ENCODE data around the gene KDM4C.
"Not testable (repeated sequence)": the region's sequence is repeated elsewhere in the genome, so short reads cannot be mapped to it uniquely, and the experiment has no call there.

The KDM4C gene

GRCh38 chr9:6941501-6941900, 183.7 kb downstream of the KDM4C start:
- no peak for DNase-seq

GRCh38 chr9:6942406-6942805, 184.6 kb downstream of the KDM4C start:
- no peak for DNase-seq

GRCh38 chr9:6943293-6943692, 185.5 kb downstream of the KDM4C start:
- no peak for DNase-seq

GRCh38 chr9:6944093-6944551, 186.3 kb downstream of the KDM4C start:
- no peak for DNase-seq

GRCh38 chr9:6944896-6945295, 187.1 kb downstream of the KDM4C start:
- DNase-seq = peak; percentile 16

GRCh38 chr9:6945816-6946215, 188.0 kb downstream of the KDM4C start:
- DNase-seq = no peak

- no peak for DNase-seq
These were observed 188.9 kb downstream of the KDM4C start for GRCh38 chr9:6946583-6947166.

- not testable (repeated sequence) for DNase-seq
These were observed 191.1 kb downstream of the KDM4C start for GRCh38 chr9:6948921-6949320.

- peak; percentile 34 for DNase-seq
These were observed 197.6 kb downstream of the KDM4C start for GRCh38 chr9:6955251-6955921.

GRCh38 chr9:6956879-6957278, 199.1 kb downstream of the KDM4C start:
- no peak for DNase-seq

- no peak for DNase-seq
These were observed 201.7 kb downstream of the KDM4C start for GRCh38 chr9:6959270-6960000.

GRCh38 chr9:6960777-6961176, 203.0 kb downstream of the KDM4C start:
- DNase-seq = no peak

- DNase-seq = no peak
These were observed 204.2 kb downstream of the KDM4C start for GRCh38 chr9:6961845-6962522.

GRCh38 chr9:6965566-6965965, 207.8 kb downstream of the KDM4C start:
- DNase-seq = no peak

- DNase-seq = no peak
These were observed 210.5 kb downstream of the KDM4C start for GRCh38 chr9:6968271-6968670.

- DNase-seq = no peak
These were observed 212.0 kb downstream of the KDM4C start for GRCh38 chr9:6969805-6970204.

- no peak for DNase-seq
These were observed 215.3 kb downstream of the KDM4C start for GRCh38 chr9:6973089-6973488.

GRCh38 chr9:6973762-6974161, 216.0 kb downstream of the KDM4C start:
- no peak for DNase-seq

- no peak for DNase-seq
These were observed 217.4 kb downstream of the KDM4C start for GRCh38 chr9:6975198-6975597.

GRCh38 chr9:6977761-6978160, 220.0 kb downstream of the KDM4C start:
- DNase-seq = no peak

- DNase-seq = no peak
These were observed 220.8 kb downstream of the KDM4C start for GRCh38 chr9:6978591-6978990.

GRCh38 chr9:6984941-6985578, 227.3 kb downstream of the KDM4C start:
- DNase-seq = no peak

All from activated CD4-positive, alpha-beta T cell treated with anti-CD3 and anti-CD28 coated beads for 48 hours (primary cell).